ENCODE measurements around the gene GALNT18.

GALNT18 gene

DNA sequence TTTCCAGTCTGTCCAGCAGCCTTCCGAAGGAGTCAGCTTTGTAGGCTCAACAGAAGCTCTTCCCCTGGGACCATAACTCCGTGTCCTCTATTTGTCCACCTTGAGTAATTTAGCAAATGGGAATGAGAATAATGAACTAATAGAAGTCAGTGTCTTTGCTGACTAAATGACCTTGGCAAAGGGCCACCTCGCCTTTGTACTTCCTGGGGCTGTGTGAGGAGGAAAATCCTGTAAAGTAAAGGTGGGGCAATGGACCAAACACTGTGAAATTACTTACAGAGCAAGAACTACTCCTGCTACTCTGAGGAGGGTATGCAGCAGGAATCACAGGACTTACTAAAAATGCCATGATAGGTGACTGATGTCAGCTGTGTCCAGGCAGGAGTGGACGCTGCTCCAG is 232.6 kb downstream of the GALNT18 start:
- no peak for DNase-seq (ENCODE audit: low spot score)
- TF ChIP-seq CTCF (IDR thresholded peaks at IDR 0.05; ENCODE audit: extremely low read depth, missing control alignments): no peak

- no peak for DNase-seq (ENCODE audit: low spot score)
- TF ChIP-seq CTCF (IDR thresholded peaks at IDR 0.05; ENCODE audit: extremely low read depth, missing control alignments): no peak
These were observed 234.0 kb downstream of the GALNT18 start for GRCh38 chr11:11387622-11388305.

GRCh38 chr11:11387207-11387606 is 234.6 kb downstream of the GALNT18 start:
- no peak for DNase-seq (ENCODE audit: low spot score)
- no peak for TF ChIP-seq CTCF (IDR thresholded peaks at IDR 0.05; ENCODE audit: extremely low read depth, missing control alignments)

DNA sequence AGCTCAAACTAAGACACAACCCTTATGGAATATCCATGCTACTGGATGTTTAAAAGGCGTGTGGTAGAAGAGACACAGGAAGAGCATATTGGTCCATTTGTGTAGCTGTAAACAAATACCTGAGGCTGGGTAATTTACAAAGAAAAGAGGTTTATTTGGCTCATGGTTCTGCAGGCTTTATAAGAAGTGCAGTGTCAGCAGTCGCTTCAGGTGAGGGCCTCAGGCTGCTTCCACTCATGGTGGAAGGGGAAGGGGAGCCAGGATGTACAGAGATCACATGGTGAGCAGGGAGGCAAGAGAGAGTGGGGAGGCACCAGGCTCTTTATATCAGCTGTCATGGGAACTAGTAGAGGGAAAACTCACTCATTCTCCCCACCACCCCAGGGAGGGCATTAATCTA is 237.0 kb downstream of the GALNT18 start:
- DNase-seq (ENCODE audit: low spot score): no peak

GRCh38 chr11:11383995-11384394 is 237.8 kb downstream of the GALNT18 start:
- TF ChIP-seq CTCF (IDR thresholded peaks at IDR 0.05; ENCODE audit: extremely low read depth, missing control alignments): no peak
- no peak for DNase-seq (ENCODE audit: low spot score)

More for the DNA sequence above, 237.0 kb downstream of the GALNT18 start:
- TF ChIP-seq CTCF (IDR thresholded peaks at IDR 0.05; ENCODE audit: extremely low read depth, missing control alignments): no peak

DNA sequence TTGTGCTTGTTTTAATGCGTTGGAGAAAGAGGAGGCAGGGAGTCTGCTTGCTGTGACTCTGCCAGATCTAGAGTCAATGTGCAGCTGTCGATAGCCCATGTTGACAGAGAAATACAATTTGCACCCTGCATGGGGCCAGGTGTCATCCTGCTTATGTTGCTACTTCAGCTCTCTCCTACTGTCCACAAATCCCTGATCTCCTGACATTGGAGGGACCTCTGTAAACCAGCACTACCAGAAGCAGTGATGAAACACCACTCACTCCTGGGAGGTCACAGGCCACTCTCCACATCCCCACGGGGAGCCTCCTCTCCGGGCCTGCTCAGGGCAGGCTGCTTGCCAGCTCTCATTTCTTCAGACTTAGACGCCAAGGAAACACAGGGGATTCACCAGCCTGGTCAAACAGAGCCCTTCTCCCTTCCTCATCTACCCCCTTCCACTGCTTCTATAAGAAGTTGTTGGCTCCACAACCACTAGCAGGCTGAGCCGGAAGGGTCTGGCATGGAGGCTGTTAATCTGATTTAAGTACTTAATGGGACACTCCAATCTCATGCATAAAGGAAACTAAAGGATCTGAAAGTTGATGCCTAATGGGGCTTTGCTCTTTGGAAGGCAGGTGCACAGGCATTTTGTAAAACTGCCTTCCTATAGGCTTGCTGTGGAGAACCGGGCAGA is 238.8 kb downstream of the GALNT18 start:
- no peak for DNase-seq (ENCODE audit: low spot score)

More for the DNA sequence above, 238.8 kb downstream of the GALNT18 start:
- no peak for TF ChIP-seq CTCF (IDR thresholded peaks at IDR 0.05; ENCODE audit: extremely low read depth, missing control alignments)
